SK-N-SH (cell line): Measurements from ENCODE around the gene MAPRE2. TPM values are rescaled to one million over a fixed set of nuclear protein-coding genes. Genes with fewer than 3 reads are reported as not detected.

Source experiments
- CTCF ChIA-PET: fragments of 300-600, 350-600 bp; formaldehyde crosslinking; extraction: SDS; loops from one replicate; lab custom pipeline; 2021; lab: Yijun Ruan, JAX
- POLR2A ChIA-PET: fragments of 350-600 bp; sonication (Branson Sonifier 250); formaldehyde crosslinking; extraction: SDS; loops from one replicate; lab custom pipeline; 2020; ENCODE audit warnings: antibody characterized with exemption, inconsistent platforms; lab: Yijun Ruan, JAX
- DNase-seq: peaks from one replicate; pipeline ENCODE4 v3.0.0; 2012
- H2AFZ ChIP-seq: fragments of 200-600 bp; sonication (generic); 2 replicates; pipeline ENCODE4 v1.8.1; 2016; ENCODE audit warnings: antibody characterized with exemption, mild to moderate bottlenecking, low read depth
- H3F3A ChIP-seq: fragments of 200-600 bp; sonication (generic); replicated peaks from 2 replicates; pipeline ENCODE3; 2016; ENCODE audit warnings: antibody characterized with exemption, mild to moderate bottlenecking; ENCODE audit not compliant: insufficient read depth
- H3K27ac ChIP-seq, 2 experiments: fragments of 200-500 bp in 1 of 2; fragments of 200-600 bp in 1 of 2; sonication (Bioruptor generic) in 1 of 2; sonication (generic), shearing (Covaris generic) in 1 of 2; 2 replicates each; pipeline versions ENCODE4 v1.5.1 to v1.6.1; 2014 to 2016; ENCODE audit warnings: low read depth in 2 of 2, inconsistent platforms in 1 of 2, low read length in 1 of 2, mild to moderate bottlenecking in 1 of 2, mixed read lengths in 1 of 2
- H3K27me3 ChIP-seq: fragments of 200-600 bp; sonication (generic), shearing (Covaris generic); 2 replicates; pipeline ENCODE4 v1.6.1; 2016; ENCODE audit warnings: mixed run types; ENCODE audit not compliant: insufficient read depth
- H3K36me3 ChIP-seq, 2 experiments: fragments of 200-500 bp in 1 of 2; fragments of 200-600 bp in 1 of 2; sonication (Bioruptor generic) in 1 of 2; sonication (generic) in 1 of 2; replicated peaks in 1 of 2; 2 replicates each; pipeline versions ENCODE3 to v1.5.1; 2014 to 2016; ENCODE audit warnings: low read length in 1 of 2, mild to moderate bottlenecking in 1 of 2; ENCODE audit not compliant: insufficient read depth in 2 of 2, control insufficient read depth in 1 of 2
- H3K4me1 ChIP-seq, 2 experiments: fragments of 200-500 bp in 1 of 2; fragments of 200-600 bp in 1 of 2; sonication (Bioruptor generic) in 1 of 2; sonication (generic), shearing (Covaris generic) in 1 of 2; 2 replicates each; pipeline versions ENCODE4 v1.5.1 to v1.6.1; 2014 to 2016; ENCODE audit warnings: low read depth in 1 of 2, low read length in 1 of 2, mixed run types in 1 of 2; ENCODE audit not compliant: insufficient read depth in 2 of 2, control insufficient read depth in 1 of 2
- H3K4me2 ChIP-seq: fragments of 200-600 bp; sonication (generic), shearing (Covaris generic); 2 replicates; pipeline ENCODE4 v1.6.1; 2017; ENCODE audit warnings: mixed run types
- H3K4me3 ChIP-seq, 2 experiments: fragments of 200-500 bp in 1 of 2; fragments of 200-600 bp in 1 of 2; sonication (Bioruptor generic) in 1 of 2; sonication (generic), shearing (Covaris generic) in 1 of 2; 2 replicates each; pipeline versions ENCODE4 v1.5.1 to v1.8.1; 2014 to 2016; ENCODE audit warnings: low read depth in 2 of 2, inconsistent platforms in 1 of 2, low read length in 1 of 2, mild to moderate bottlenecking in 1 of 2, mixed read lengths in 1 of 2, moderate library complexity in 1 of 2
- H3K79me2 ChIP-seq: fragments of 200-600 bp; sonication (generic); 2 replicates; pipeline ENCODE4 v1.8.1; 2017; ENCODE audit warnings: mild to moderate bottlenecking; ENCODE audit not compliant: insufficient read depth
- H3K9ac ChIP-seq: fragments of 200-600 bp; sonication (generic); 2 replicates; pipeline ENCODE4 v1.6.1; 2017; ENCODE audit warnings: mixed run types
- H3K9me2 ChIP-seq: fragments of 200-600 bp; sonication (generic); 2 replicates; pipeline ENCODE4 v1.6.1; 2017; ENCODE audit warnings: mixed run types
- H3K9me3 ChIP-seq: fragments of 200-600 bp; sonication (generic); 2 replicates; pipeline ENCODE4 v1.6.1; 2017; ENCODE audit warnings: mixed run types, mild to moderate bottlenecking, moderate library complexity
- H4K20me1 ChIP-seq: fragments of 200-600 bp; sonication (generic); 2 replicates; pipeline ENCODE4 v1.6.1; 2017; ENCODE audit warnings: mild to moderate bottlenecking, mixed run types; ENCODE audit not compliant: insufficient read depth
- CHD2 ChIP-seq: fragments of 150-350 bp; IDR thresholded peaks from 2 replicates; pipeline ENCODE4 v1.6.1; 2018; ENCODE audit warnings: low read length; ENCODE audit not compliant: partially characterized antibody
- ELF1 ChIP-seq: IDR thresholded peaks from 2 replicates; pipeline ENCODE4 v1.4.0; 2012
- EZH2phosphoT487 ChIP-seq: fragments of 200-600 bp; sonication (generic); IDR thresholded peaks from 2 replicates; pipeline ENCODE4 v1.6.1; 2017; ENCODE audit warnings: low read depth, mixed run types, mild to moderate bottlenecking, antibody characterized with exemption, moderate library complexity, borderline replicate concordance
- FOSL2 ChIP-seq: IDR thresholded peaks from 2 replicates; pipeline ENCODE4 v1.4.0; 2012; ENCODE audit warnings: low read depth, mild to moderate bottlenecking, moderate library complexity, borderline replicate concordance
- GABPA ChIP-seq: IDR thresholded peaks from 2 replicates; pipeline ENCODE4 v1.4.0; 2012; ENCODE audit warnings: low read depth, mild to moderate bottlenecking
- GATA2 ChIP-seq: sonication (generic); formaldehyde crosslinking; IDR thresholded peaks from 2 replicates; pipeline ENCODE4 v1.5.0; 2020; ENCODE audit warnings: mild to moderate bottlenecking, missing genetic modification reagents
- MAX ChIP-seq: IDR thresholded peaks from 2 replicates; pipeline ENCODE4 v1.4.0; 2012; ENCODE audit warnings: low read depth
- MEF2A ChIP-seq: IDR thresholded peaks from 2 replicates; pipeline ENCODE4 v1.4.0; 2012; ENCODE audit warnings: low read depth, borderline replicate concordance
- NFIC ChIP-seq: IDR thresholded peaks from 2 replicates; pipeline ENCODE4 v1.4.0; 2012; ENCODE audit warnings: borderline replicate concordance
- NRF1 ChIP-seq: IDR thresholded peaks from 2 replicates; pipeline ENCODE4 v1.6.1; 2012; ENCODE audit warnings: low read depth, mild to moderate bottlenecking, low read length
- PBX3 ChIP-seq: IDR thresholded peaks from 2 replicates; pipeline ENCODE4; 2012
- RXRA ChIP-seq: IDR thresholded peaks from 2 replicates; pipeline ENCODE4 v1.4.0; 2012; ENCODE audit warnings: low read depth, mild to moderate bottlenecking, borderline replicate concordance
- TCF12 ChIP-seq: IDR thresholded peaks from 2 replicates; pipeline ENCODE4 v1.4.0; 2012
- TEAD4 ChIP-seq: IDR thresholded peaks from 2 replicates; pipeline ENCODE4 v1.4.0; 2012; ENCODE audit warnings: mild to moderate bottlenecking, borderline replicate concordance; ENCODE audit not compliant: insufficient read depth
- USF1 ChIP-seq: IDR thresholded peaks from 2 replicates; pipeline ENCODE4 v1.4.0; 2012; ENCODE audit warnings: low read depth, borderline replicate concordance
- ZBTB33 ChIP-seq: IDR thresholded peaks from 2 replicates; pipeline ENCODE4 v1.4.0; 2012; ENCODE audit warnings: low read depth, borderline replicate concordance
- polyA plus RNA-seq, 3 experiments: library from polyadenylated mRNA; depleted of rRNA; stranded (reverse); fragments of >200 nt; gene quantifications; 2 replicates each; pipeline ENCODE4 v1.2.3, GENCODE V29; 2012

Gene MAPRE2
- polyA plus RNA-seq, 1 of the 3 experiments (the other 2 are of a cell fraction), result 11.5 TPM

GRCh38 chr18:35040638-35040987, 600 bp upstream of the MAPRE2 start:
- ChIA-PET CTCF (interaction anchor here (0.9 to 3.8 kb wide), 16 partner anchors 9 to 227 kb away, joined by 3 to 18 read pairs (median 5); no protein-coding TSS in a partner anchor), POLR2A (interaction anchor here (0.6 to 2.1 kb wide), 10 partner anchors 10 to 419 kb away, joined by 3 to 13 read pairs (median 4); partner anchors contain the start of gene ZNF24)
- H3K79me2 ChIP-seq, result peaks cover 33% of the 10 kb centered on the region
- no peak for DNase-seq
- H2AFZ ChIP-seq, result peak overlapping the region; percentile 75
- peak overlapping the region; percentile 79 to 98 for H3K27ac ChIP-seq
- H3K4me3 ChIP-seq, result peak overlapping the region; percentile 67 to 99
- H3K9me3 ChIP-seq, result no peaks in the 10 kb centered on the region
- H3K9ac ChIP-seq, result peak overlapping the region; percentile 81
- H3K4me1 ChIP-seq, result peaks cover 20% of the 10 kb centered on the region in 2 experiments; a peak in 3 of 4 replicates
- H3K36me3 ChIP-seq, result no peaks in the 10 kb centered on the region
- H3K27me3 ChIP-seq, result no peaks in the 10 kb centered on the region
- H3K9me2 ChIP-seq, result no peaks in the 10 kb centered on the region
- TF ChIP-seq USF1 (no peak), CHD2 (no peak), NRF1 (no peak), PBX3 (no peak), NFIC (no peak), GABPA (no peak), EZH2phosphoT487 (no peak), FOSL2 (no peak), ZBTB33 (no peak), MAX (no peak), MEF2A (no peak), ELF1 (no peak), TCF12 (no peak), TEAD4 (no peak), RXRA (no peak), GATA2 (no peak)
- no peaks in the 10 kb centered on the region for H3F3A ChIP-seq
- H3K4me2 ChIP-seq, result peak overlapping the region; percentile 96
- no peaks in the 10 kb centered on the region for H4K20me1 ChIP-seq
